ENCODE results near the gene JTB.

- TF ChIP-seq, protein P1, sequence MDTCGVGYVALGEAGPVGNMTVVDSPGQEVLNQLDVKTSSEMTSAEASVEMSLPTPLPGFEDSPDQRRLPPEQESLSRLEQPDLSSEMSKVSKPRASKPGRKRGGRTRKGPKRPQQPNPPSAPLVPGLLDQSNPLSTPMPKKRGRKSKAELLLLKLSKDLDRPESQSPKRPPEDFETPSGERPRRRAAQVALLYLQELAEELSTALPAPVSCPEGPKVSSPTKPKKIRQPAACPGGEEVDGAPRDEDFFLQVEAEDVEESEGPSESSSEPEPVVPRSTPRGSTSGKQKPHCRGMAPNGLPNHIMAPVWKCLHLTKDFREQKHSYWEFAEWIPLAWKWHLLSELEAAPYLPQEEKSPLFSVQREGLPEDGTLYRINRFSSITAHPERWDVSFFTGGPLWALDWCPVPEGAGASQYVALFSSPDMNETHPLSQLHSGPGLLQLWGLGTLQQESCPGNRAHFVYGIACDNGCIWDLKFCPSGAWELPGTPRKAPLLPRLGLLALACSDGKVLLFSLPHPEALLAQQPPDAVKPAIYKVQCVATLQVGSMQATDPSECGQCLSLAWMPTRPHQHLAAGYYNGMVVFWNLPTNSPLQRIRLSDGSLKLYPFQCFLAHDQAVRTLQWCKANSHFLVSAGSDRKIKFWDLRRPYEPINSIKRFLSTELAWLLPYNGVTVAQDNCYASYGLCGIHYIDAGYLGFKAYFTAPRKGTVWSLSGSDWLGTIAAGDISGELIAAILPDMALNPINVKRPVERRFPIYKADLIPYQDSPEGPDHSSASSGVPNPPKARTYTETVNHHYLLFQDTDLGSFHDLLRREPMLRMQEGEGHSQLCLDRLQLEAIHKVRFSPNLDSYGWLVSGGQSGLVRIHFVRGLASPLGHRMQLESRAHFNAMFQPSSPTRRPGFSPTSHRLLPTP (IDR thresholded peaks at IDR 0.05; ENCODE audit: borderline replicate concordance, extremely low read depth, insufficient read length), result no peak
- TF ChIP-seq MXD1 (CRISPR knock-in tag; IDR thresholded peaks at IDR 0.05; ENCODE audit: borderline replicate concordance, poor library complexity, severe bottlenecking), result no peak
Observed at GRCh38 chr1:153973071-153973470, 4.4 kb downstream of the JTB start.
